GM12864 (cell line): ENCODE results near the gene MAP4.
"Not testable (repeated sequence)": the region's sequence is repeated elsewhere in the genome, so short reads cannot be mapped to it uniquely, and the experiment has no call there.

Experiments used
- DNase-seq: peaks from one replicate; pipeline ENCODE4 v3.0.0-alpha.2; 2011; ENCODE audit warnings: low read depth
- H3K4me3 ChIP-seq: 2 replicates; pipeline ENCODE4 v1.5.1; 2011; ENCODE audit warnings: mild to moderate bottlenecking, low read depth, low read length, control low read depth
- CTCF ChIP-seq: IDR thresholded peaks from 2 replicates; pipeline ENCODE4 v1.5.1; 2011; ENCODE audit warnings: low read depth, mild to moderate bottlenecking, moderate library complexity, low read length, control low read depth, inconsistent platforms; ENCODE audit errors: missing control alignments

Gene MAP4

GRCh38 chr3:47836986-47837385 is 179.2 kb downstream of the MAP4 start:
- no peak overlapping the region for H3K4me3 ChIP-seq
- DNase-seq: no peak
- no peak for TF ChIP-seq CTCF

GRCh38 chr3:47829482-47829881 is 186.7 kb downstream of the MAP4 start:
- not testable (repeated sequence) for H3K4me3 ChIP-seq, DNase-seq

GRCh38 chr3:47825590-47825989 is 190.6 kb downstream of the MAP4 start:
- no peak for DNase-seq

GRCh38 chr3:47824541-47825473 is 191.4 kb downstream of the MAP4 start:
- DNase-seq: peak; percentile 34
- H3K4me3 ChIP-seq: peak overlapping the region; percentile 78
- peak; percentile 78 for TF ChIP-seq CTCF

More at GRCh38 chr3:47825590-47825989, 190.6 kb downstream of the MAP4 start:
- TF ChIP-seq CTCF: no peak
- H3K4me3 ChIP-seq: peak overlapping the region; percentile 78

GRCh38 chr3:47817609-47818008 is 198.6 kb downstream of the MAP4 start:
- DNase-seq: no peak
- TF ChIP-seq CTCF: no peak
- H3K4me3 ChIP-seq: no peak overlapping the region

GRCh38 chr3:47813551-47814177 is 202.6 kb downstream of the MAP4 start:
- H3K4me3 ChIP-seq: no peak overlapping the region
- DNase-seq: no peak
- TF ChIP-seq CTCF: no peak

GRCh38 chr3:47804577-47804976 is 211.6 kb downstream of the MAP4 start:
- no peak for TF ChIP-seq CTCF
- no peak for DNase-seq
- H3K4me3 ChIP-seq: no peak overlapping the region
